GM18951 (cell line): ENCODE data around the gene MAPRE2.

Experiments used
- POLR2A ChIP-seq: IDR thresholded peaks from 4 replicates; pipeline ENCODE4 v1.6.1; 2011; ENCODE audit warnings: mild to moderate bottlenecking; ENCODE audit not compliant: insufficient read length, insufficient read depth; ENCODE audit errors: extremely low read depth
- in situ Hi-C: fragments of 300-500 bp; cut with MboI; formaldehyde crosslinking; loops from one replicate; pipeline ENCODE4 v1.12.0; 2022; ENCODE audit warnings: low sequenced_read_pairs, mixed read lengths, inconsistent platforms; ENCODE audit not compliant: unreplicated experiment

The MAPRE2 gene

DNA sequence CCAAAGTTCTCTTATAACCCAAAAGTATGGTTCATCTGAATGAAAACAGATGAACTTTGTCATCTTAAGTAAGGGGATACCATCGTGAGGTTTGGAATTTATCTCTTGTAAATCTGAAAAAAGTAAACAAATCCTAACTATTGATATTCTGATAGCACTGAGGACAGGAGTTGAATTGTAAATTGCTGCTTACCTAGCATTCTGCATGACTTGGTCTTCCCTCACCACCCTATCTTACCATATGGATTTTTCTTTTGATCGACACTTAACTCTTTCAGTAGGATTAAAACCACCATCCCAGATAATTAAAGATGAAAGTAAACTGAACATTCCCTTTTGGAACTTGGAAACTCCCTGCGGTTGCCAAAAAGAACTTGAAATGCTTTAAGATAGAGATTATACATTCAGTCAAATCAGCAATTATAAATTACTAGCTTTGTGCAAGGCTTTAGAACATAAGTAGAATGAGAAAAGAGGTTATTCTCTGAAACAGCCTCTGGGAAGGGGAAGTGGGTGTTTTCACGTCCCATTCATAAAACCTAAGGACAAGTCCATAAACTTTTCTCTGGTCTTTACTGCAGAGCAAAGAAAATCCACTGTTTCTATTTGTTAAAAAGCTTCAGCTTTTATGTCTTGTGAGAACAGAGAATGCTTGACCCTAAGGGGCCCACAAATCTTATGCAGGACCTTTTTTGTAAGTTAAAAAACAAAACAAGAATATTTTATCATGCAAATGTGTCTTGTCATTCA lies 149.9 kb downstream of the MAPRE2 start:
- in situ Hi-C loops, result no loop called here
- no peak for TF ChIP-seq POLR2A

- no peak for TF ChIP-seq POLR2A
- in situ Hi-C loops, result no loop called here
Observed at GRCh38 chr18:35191698-35192025, 150.4 kb downstream of the MAPRE2 start.

DNA sequence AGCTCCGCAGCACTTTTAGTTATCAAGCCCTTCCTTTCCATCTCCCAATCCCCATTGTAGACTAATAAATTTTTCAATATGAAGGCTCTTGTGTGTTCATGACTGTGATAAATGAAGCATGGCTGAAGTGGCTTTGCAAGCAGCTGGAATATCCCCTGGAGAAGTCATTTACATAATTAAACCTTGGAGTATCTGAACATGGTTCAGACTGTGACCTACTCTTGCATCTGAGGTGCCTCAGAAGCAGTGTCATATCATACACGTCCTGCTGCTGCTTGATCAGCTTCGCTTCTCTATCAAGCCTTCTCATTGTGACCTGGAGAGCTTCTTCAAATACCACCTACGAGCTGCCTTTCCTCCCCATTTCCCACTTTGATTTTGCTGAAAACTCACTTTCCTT lies 151.2 kb downstream of the MAPRE2 start:
- no peak for TF ChIP-seq POLR2A
- in situ Hi-C loops, result no loop called here
